GM12878 (cell line): ENCODE measurements around the gene FBXW9. TPM values are rescaled to one million over a fixed set of nuclear protein-coding genes. Genes with fewer than 3 reads are reported as not detected.

ENCODE experiments used
- BRCA1 ChIP-seq: IDR thresholded peaks from 2 replicates; pipeline ENCODE4 v1.6.1; 2011; ENCODE audit warnings: low read depth, low read length, improper control_type of control experiment
- CBX5 ChIP-seq: sonication (generic); IDR thresholded peaks from 2 replicates; pipeline ENCODE4 v1.6.1; 2016; ENCODE audit warnings: low read depth, moderate library complexity, mild to moderate bottlenecking, inconsistent platforms
- CEBPB ChIP-seq, 2 experiments: fragments of 150-350 bp in 1 of 2; IDR thresholded peaks; 2 replicates each; pipeline ENCODE4 v1.6.1; 2012 to 2014; ENCODE audit warnings: low read depth in 2 of 2, low read length in 2 of 2, borderline replicate concordance in 1 of 2, inconsistent platforms in 1 of 2
- CHD1 ChIP-seq: IDR thresholded peaks from 2 replicates; pipeline ENCODE4 v1.6.1; 2012; ENCODE audit warnings: low read depth, low read length, improper control_type of control experiment
- EGR1 ChIP-seq, 2 experiments: IDR thresholded peaks; 1 replicate in 1 of 2; 2 replicates in 1 of 2; pipeline ENCODE4 v1.6.1; 2011 to 2012; ENCODE audit warnings: low read depth in 2 of 2, low read length in 2 of 2, borderline replicate concordance in 1 of 2, mild to moderate bottlenecking in 1 of 2, moderate library complexity in 1 of 2
- HCFC1 ChIP-seq: fragments of 150-350 bp; IDR thresholded peaks from 2 replicates; pipeline ENCODE4 v1.6.1; 2014; ENCODE audit warnings: low read length
- HDAC2 ChIP-seq: fragments of 200-600 bp; sonication (generic); IDR thresholded peaks from 2 replicates; pipeline ENCODE4 v1.6.1; 2017
- HDGF ChIP-seq: fragments of 450-650 bp; IDR thresholded peaks from 2 replicates; pipeline ENCODE4 v1.6.1; 2016; ENCODE audit warnings: antibody characterized with exemption
- MYC ChIP-seq: IDR thresholded peaks from 2 replicates; pipeline ENCODE4 v1.6.1; 2011; ENCODE audit warnings: mild to moderate bottlenecking, low read length, moderate library complexity, inconsistent platforms; ENCODE audit not compliant: insufficient read depth, insufficient replicate concordance, insufficient read length, severe bottlenecking
- NR2C1 ChIP-seq: fragments of 450-650 bp; IDR thresholded peaks from 2 replicates; pipeline ENCODE4 v1.6.1; 2017; ENCODE audit warnings: antibody characterized with exemption, mild to moderate bottlenecking, moderate library complexity
- SMARCA5 ChIP-seq: fragments of 450-650 bp; IDR thresholded peaks from 2 replicates; pipeline ENCODE4 v1.6.1; 2017; ENCODE audit warnings: mild to moderate bottlenecking
- ZNF274 ChIP-seq: IDR thresholded peaks from one replicate; pipeline ENCODE4 v1.8.0; 2011; ENCODE audit not compliant: insufficient read length, insufficient read depth
- polyA plus RNA-seq, 11 experiments: library from polyadenylated mRNA; depleted of rRNA in 4 of 11; unstranded in 6 of 11; stranded (reverse) in 5 of 11; fragments of >200 nt; fragmentation: Nextera tagmentation in 4 of 11; fragmentation: Illumina TruSeq in 1 of 11; extraction: Ambion mirVana in 4 of 11; extraction: Trizol in 1 of 11; gene quantifications; 1 replicate in 1 of 11; 2 replicates in 10 of 11; pipeline versions ENCODE4 v1.2.1 to v1.2.3, GENCODE V29; 2011 to 2016; ENCODE audit warnings: inconsistent platforms in 2 of 11, missing spikeins in 2 of 11, low read depth in 1 of 11
- total RNA-seq, 4 experiments: library from RNA; depleted of rRNA in 3 of 4; stranded (reverse); fragments of >200 nt in 3 of 4; fragmentation: Illumina TruSeq in 1 of 4; extraction: Trizol in 1 of 4; gene quantifications; 2 replicates each; pipeline versions ENCODE4 v1.2.1 to v1.2.3, GENCODE V29; 2013 to 2021
- TF ChIP-seq, protein P1 (sequence below): fragments of 450-650 bp; formaldehyde crosslinking; IDR thresholded peaks from 2 replicates; pipeline ENCODE4 v1.4.0; 2020; ENCODE audit warnings: mild to moderate bottlenecking, moderate library complexity
- TF ChIP-seq, protein P2 (sequence below): IDR thresholded peaks from 2 replicates; pipeline ENCODE4 v1.6.1; 2011; ENCODE audit warnings: borderline replicate concordance, low read depth, mild to moderate bottlenecking, moderate library complexity, mixed read lengths, low read length; ENCODE audit not compliant: insufficient read depth; ENCODE audit errors: extremely low read length
- TF ChIP-seq, protein P3 (sequence below): fragments of 450-650 bp; IDR thresholded peaks from 2 replicates; pipeline ENCODE4 v1.6.1; 2016; ENCODE audit warnings: mild to moderate bottlenecking
- TF ChIP-seq, protein P4 (sequence below): fragments of 450-650 bp; IDR thresholded peaks from 2 replicates; pipeline ENCODE4 v1.6.1; 2017; ENCODE audit warnings: mild to moderate bottlenecking, low read depth, inconsistent platforms; ENCODE audit not compliant: poor library complexity, severe bottlenecking

FBXW9 gene
- total and polyA plus RNA-seq, 10 of the 15 experiments (the other 5 are each of a cell fraction or from before 2014, with no cell fraction given) = 0.21 to 14.8 (median 7.3) TPM

DNA sequence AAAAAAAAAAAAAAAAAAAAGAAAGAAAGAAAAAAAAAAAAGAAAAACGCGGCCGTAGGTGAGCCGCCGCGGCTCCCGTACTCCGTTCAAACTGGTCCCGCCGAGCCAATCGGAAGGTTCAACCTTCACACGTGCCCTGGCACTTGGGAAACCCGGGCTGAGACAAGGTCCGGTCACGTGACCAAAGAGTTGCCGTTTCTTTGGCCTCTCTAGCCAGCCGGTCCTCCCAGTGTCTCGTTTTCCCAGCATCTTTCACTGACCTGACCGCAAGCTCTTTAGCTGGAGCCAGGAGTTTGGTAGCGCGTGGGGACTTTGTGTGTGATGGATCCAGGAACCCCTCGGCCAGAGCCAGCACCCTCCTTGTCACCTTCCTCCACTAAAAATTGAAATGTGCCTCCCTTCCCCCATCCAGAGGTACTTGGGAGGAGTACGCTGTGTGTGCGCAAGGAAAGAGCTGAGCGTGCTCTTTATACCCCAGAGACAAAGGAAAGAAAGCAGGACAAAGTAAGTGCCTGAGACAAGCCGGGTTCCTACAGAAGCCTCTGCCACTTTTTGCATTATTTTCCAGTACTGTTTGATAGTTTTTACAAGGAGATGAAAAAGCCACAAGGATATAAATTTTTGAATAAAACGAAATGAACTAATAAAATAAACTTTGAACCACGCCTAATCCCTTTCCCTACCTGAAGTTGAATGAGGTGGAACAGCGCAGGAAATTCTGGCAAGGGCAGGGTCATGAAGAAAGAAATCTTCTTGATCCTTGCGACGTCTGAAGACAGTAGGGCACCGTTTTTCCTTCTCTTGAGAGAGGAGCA lies 26.3 kb upstream of the FBXW9 start (continued):
- TF ChIP-seq, protein P1, sequence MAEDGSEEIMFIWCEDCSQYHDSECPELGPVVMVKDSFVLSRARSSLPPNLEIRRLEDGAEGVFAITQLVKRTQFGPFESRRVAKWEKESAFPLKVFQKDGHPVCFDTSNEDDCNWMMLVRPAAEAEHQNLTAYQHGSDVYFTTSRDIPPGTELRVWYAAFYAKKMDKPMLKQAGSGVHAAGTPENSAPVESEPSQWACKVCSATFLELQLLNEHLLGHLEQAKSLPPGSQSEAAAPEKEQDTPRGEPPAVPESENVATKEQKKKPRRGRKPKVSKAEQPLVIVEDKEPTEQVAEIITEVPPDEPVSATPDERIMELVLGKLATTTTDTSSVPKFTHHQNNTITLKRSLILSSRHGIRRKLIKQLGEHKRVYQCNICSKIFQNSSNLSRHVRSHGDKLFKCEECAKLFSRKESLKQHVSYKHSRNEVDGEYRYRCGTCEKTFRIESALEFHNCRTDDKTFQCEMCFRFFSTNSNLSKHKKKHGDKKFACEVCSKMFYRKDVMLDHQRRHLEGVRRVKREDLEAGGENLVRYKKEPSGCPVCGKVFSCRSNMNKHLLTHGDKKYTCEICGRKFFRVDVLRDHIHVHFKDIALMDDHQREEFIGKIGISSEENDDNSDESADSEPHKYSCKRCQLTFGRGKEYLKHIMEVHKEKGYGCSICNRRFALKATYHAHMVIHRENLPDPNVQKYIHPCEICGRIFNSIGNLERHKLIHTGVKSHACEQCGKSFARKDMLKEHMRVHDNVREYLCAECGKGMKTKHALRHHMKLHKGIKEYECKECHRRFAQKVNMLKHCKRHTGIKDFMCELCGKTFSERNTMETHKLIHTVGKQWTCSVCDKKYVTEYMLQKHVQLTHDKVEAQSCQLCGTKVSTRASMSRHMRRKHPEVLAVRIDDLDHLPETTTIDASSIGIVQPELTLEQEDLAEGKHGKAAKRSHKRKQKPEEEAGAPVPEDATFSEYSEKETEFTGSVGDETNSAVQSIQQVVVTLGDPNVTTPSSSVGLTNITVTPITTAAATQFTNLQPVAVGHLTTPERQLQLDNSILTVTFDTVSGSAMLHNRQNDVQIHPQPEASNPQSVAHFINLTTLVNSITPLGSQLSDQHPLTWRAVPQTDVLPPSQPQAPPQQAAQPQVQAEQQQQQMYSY (CRISPR knock-in tag) = peak; percentile 92
- TF ChIP-seq, protein P2, sequence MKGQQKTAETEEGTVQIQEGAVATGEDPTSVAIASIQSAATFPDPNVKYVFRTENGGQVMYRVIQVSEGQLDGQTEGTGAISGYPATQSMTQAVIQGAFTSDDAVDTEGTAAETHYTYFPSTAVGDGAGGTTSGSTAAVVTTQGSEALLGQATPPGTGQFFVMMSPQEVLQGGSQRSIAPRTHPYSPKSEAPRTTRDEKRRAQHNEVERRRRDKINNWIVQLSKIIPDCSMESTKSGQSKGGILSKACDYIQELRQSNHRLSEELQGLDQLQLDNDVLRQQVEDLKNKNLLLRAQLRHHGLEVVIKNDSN = peak; percentile 98
- TF ChIP-seq MYC (no peak), HCFC1 (peak; percentile 73), CBX5 (no peak), BRCA1 (no peak), NR2C1 (peak; percentile 64), HDAC2 (no peak), HDGF (no peak), CEBPB (IDR thresholded peaks at IDR 0.05; ENCODE audit: borderline replicate concordance in 1 of 2, low read depth in 2 of 2, low read length in 2 of 2) (no peak), SMARCA5 (no peak), EGR1 (IDR thresholded peaks at IDR 0.05; ENCODE audit: borderline replicate concordance in 1 of 2, low read depth in 2 of 2, low read length in 2 of 2) (no peak), CHD1 (no peak), ZNF274 (no peak)
- TF ChIP-seq, protein P3, sequence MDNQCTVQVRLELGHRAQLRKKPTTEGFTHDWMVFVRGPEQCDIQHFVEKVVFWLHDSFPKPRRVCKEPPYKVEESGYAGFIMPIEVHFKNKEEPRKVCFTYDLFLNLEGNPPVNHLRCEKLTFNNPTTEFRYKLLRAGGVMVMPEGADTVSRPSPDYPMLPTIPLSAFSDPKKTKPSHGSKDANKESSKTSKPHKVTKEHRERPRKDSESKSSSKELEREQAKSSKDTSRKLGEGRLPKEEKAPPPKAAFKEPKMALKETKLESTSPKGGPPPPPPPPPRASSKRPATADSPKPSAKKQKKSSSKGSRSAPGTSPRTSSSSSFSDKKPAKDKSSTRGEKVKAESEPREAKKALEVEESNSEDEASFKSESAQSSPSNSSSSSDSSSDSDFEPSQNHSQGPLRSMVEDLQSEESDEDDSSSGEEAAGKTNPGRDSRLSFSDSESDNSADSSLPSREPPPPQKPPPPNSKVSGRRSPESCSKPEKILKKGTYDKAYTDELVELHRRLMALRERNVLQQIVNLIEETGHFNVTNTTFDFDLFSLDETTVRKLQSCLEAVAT = peak; percentile 80; the same call in 1 of the 2 replicates
- TF ChIP-seq, protein P4, sequence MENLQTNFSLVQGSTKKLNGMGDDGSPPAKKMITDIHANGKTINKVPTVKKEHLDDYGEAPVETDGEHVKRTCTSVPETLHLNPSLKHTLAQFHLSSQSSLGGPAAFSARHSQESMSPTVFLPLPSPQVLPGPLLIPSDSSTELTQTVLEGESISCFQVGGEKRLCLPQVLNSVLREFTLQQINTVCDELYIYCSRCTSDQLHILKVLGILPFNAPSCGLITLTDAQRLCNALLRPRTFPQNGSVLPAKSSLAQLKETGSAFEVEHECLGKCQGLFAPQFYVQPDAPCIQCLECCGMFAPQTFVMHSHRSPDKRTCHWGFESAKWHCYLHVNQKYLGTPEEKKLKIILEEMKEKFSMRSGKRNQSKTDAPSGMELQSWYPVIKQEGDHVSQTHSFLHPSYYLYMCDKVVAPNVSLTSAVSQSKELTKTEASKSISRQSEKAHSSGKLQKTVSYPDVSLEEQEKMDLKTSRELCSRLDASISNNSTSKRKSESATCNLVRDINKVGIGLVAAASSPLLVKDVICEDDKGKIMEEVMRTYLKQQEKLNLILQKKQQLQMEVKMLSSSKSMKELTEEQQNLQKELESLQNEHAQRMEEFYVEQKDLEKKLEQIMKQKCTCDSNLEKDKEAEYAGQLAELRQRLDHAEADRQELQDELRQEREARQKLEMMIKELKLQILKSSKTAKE = no peak
